Body of pancreas (tissue), 4 donors: Measurements from ENCODE around the gene FBXW8.

Source experiments
- POLR2A ChIP-seq, 3 donors: fragments of 450-650 bp; IDR thresholded peaks; one replicate each; pipeline ENCODE4 v1.6.1; 2016; ENCODE audit warnings: antibody characterized with exemption in 3 of 3, mild to moderate bottlenecking in 2 of 3
- TF ChIP-seq, protein P1 (sequence below), 7 experiments: fragments of 450-650 bp in 4 of 7; fragments of 200-600 bp in 3 of 7; sonication (generic) in 3 of 7; IDR thresholded peaks; one replicate each; pipeline ENCODE4 v1.5.1; 2016 to 2019; ENCODE audit warnings: antibody characterized with exemption in 7 of 7

DNA sequence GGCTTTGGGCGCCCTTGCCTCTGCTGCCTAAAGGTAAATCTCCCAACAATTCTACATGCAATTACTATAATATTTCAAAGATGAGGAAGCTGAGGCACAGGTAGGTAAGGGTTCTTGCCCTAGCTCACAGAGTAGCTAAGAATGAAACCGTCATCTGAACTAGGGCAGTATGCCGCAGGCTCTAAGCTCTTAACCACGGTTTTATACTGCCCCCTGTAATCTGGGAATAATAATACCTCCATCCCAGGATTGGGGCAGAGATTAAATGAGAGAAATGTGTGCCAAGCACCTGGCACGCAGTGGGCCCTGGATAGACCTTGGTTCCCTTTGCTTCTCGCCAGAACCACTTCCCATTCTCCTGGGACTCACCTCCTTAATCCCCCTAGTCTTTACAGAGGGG is 28.0 kb upstream of the FBXW8 start:
- no peak for TF ChIP-seq POLR2A (IDR thresholded peaks at IDR 0.05)
- TF ChIP-seq, protein P1, sequence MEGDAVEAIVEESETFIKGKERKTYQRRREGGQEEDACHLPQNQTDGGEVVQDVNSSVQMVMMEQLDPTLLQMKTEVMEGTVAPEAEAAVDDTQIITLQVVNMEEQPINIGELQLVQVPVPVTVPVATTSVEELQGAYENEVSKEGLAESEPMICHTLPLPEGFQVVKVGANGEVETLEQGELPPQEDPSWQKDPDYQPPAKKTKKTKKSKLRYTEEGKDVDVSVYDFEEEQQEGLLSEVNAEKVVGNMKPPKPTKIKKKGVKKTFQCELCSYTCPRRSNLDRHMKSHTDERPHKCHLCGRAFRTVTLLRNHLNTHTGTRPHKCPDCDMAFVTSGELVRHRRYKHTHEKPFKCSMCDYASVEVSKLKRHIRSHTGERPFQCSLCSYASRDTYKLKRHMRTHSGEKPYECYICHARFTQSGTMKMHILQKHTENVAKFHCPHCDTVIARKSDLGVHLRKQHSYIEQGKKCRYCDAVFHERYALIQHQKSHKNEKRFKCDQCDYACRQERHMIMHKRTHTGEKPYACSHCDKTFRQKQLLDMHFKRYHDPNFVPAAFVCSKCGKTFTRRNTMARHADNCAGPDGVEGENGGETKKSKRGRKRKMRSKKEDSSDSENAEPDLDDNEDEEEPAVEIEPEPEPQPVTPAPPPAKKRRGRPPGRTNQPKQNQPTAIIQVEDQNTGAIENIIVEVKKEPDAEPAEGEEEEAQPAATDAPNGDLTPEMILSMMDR (IDR thresholded peaks at IDR 0.05), result no peak
